DMS 273 treated with DMSO at 0.1 percent for 48 hours (cell line): ENCODE data around the gene TOP2B.

Experiments
- DNase-seq: peaks from one replicate; lab custom pipeline; 2025; lab: John Stamatoyannopoulos, UW

The TOP2B gene

DNA sequence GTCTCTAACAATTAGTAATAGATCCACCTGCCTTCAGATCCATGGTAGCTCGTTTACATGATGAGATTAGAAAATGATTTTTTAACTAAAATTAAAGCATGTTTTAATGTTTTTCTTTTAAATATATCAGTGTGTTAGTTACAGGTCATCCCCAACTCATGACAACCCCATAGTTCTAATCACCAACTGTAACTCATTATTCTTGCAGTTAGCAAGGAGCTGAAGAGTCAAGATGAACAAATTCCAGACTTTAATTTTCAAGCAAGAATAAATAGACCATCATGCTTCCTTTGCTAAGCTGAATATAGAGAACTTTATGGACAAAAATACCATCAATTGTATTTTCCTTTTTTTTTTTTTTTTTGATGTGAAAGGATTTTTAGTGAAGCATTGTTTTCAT is 101.1 kb downstream of the TOP2B start:
- DNase-seq: no peak

DNA sequence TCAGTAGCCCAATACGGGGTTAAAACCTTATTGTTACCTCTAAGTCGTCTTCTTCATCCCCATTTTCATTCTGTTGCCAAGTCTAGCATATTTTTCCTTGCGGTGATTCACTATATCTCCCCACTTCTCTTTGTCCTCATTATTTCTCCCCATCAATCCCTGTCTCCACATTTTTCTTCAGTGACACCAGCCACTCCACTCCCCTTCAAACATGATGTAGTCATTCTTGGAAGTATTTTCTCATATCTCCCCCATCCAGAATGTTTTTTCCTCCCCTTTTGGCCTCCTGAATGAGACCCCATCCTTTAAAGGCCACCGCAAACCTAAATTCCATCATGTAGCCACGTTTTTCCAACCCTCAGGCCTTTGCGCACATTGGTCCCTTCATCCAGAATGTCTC is 105.9 kb downstream of the TOP2B start:
- DNase-seq: no peak

DNA sequence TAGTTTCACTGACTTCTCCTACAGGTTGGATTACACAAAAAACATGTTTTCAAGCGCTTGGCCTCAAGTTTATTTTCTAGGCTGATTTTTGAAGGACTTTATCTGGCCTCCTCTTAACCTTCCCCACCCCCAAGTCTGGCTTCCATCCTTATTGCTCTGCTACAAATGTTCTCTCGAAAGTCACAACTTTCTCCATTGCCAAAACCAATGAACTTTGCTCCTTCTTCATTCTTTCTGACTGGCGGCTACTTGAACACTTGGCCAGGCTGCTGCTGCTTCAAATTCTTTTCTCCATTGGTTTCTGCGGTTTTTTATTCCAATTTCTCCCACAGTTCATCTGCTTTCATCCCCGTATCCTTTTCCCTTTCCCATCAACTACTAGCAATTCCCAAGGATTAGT is 106.6 kb downstream of the TOP2B start:
- DNase-seq: no peak

DNA sequence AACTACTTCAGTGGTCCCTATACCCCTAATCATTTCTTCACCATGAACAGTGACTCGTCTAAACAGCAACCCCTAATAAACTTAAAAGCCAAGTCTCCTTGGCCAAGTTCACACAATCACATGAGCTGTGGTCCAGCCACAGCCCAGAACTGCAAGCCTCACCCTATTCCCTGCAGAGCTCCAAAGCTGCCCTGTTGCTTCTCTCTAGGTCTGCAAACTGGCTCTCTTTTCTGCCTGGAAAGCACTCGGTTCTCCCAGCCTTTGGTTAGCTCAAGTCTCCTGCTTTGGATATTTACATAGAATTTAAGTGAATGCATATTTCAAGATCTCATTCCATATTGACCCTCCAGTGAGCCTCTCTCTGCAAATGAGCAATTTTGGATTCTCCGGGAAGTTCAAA is 107.0 kb downstream of the TOP2B start:
- no peak for DNase-seq

DNA sequence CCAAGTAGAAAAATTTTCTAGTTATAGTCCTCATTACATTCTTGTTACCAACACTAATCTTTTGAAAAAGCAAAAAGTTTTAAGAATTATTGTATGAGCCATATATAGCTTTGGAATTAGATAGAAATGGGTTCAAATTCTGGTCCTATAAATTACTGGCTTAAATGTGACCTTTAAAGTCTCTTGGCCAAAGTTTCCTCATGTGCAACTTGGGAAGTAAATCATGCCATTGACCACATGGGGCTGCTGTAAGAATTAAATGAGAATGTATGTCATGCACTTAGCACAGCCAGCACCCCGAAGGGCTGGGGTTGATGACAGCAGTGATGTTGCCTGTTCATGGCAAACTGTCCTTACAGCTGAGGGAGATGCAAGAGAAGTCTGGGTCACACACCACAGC is 108.3 kb downstream of the TOP2B start:
- DNase-seq: no peak

DNA sequence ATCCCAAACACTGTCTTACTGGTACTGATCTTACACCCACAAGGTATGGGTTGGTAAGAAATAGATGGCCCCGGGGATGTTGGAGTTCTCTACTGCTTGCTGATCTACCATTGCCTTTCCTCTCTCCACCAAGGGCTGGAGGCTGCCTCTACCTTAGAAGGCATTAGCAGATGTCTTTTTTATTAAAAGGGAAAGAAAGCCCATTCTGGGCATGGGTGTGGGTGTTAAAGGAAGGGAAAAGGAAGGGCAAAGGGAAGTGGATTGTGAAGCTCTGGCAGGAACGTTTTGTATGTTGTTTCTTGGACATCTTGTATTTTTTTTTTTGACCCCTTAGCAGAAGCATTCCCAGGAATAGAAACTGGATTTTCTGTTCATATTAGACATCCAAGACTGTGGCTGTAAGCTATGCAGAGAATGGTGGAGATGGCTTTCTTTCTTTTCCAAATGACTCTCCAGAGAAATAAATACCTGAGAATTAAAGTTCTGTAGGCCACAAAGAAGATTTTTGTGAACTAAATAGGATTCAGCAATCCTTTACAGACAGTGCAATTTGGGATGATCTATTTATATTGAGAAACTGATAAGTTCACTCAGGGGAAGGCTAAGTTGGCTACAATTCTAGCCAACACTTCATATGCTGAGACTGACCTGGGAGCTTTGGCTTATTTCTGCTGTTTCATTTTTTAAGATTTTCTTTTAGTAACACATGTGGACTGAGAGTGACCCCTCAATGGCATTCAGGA is 108.8 kb downstream of the TOP2B start:
- no peak for DNase-seq

DNA sequence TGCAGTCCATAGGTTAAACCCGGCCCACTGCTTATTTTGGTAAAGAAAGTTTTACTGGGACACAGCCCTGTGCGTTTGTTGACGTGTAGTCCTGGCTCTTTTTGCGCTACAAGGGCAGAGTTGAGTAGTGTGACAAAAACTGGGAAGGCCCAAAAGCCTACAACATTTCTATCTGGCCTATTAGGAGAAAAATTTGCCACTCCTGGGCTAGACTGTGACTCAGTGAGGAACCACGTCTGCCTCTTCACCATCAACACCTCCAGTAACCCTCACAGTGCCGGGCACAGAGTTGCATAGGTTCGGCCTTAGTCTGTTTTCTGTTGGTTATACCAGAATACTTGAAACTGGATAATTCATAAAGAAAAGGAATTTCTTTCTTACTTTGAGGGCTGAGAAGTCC is 110.3 kb downstream of the TOP2B start:
- DNase-seq: no peak

DNA sequence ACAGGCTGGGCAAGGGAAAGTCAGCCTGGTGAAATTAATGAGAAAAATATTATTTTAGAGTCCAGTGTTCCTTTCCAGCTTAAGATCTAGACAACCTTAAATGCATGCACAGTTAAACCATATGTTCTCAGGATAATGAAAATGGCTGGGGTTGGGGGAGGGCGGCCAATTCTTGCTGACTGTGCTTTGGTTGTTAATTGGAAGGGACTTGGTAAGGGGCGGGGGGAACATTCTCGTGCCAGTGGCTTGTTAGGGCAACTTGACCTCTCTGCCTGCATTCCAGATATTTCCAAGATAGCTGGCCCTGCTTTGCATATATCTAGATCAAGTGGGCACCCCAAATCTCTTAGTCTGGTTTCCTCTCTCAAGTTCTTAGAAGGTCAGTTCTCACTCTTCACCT is 112.5 kb downstream of the TOP2B start:
- no peak for DNase-seq

DNA sequence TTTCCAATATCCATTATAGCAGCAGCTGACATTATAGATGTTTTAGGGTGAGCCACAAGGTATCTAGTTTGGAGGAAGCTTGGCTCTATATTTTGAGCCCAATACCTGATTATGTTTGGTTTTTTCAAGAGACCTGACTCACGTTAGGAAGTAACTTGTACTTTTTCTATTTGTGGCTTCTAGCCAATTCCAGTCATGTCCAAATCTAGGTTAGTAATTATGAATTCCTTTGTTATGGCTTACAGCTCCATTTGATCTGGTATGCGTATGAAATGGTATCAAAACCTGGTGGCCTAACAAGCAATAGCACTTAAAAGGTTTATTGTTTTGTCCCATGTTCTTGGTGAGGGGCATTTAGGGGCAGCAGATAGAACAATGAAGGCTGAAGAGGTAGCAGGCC is 115.9 kb downstream of the TOP2B start:
- DNase-seq: no peak

DNA sequence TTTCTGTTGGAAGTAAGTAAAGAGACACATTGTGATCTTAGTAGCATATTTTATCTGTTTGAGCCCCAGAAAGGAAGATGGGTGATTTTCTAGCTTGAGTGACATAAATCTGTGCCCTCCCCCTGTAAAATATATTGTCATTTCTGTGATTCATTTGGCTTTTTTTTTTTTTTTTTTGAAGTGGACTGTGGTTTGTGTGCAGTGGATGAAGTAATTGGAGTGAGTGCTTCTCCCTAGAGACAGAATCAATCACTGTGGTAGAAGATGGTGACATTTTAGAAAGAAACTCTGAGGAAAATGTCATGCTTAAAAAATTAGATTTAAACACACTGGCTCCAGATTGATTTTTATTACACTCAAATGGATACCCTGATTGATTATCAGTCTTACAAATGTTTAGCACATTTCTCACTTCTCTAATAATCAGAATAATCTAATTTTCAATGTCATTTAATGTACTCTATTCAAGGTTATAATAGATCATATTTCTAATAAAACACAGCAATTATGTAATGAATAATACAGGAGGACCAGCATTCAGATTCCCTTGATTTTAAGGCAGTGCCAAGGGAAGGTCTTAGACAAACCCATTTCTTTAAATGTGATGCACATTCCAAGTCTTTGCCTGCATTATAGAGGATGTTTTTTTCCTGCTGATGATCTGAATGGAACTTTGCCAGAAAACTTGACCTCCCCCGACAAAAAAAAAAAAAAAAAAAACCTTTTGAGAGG is 116.6 kb downstream of the TOP2B start:
- no peak for DNase-seq
